GM19238 (cell line): ENCODE measurements around the gene ZNF644.

ENCODE experiments used
- DNase-seq: peaks from one replicate; pipeline ENCODE4 v3.0.0; 2011; ENCODE audit warnings: low spot score; ENCODE audit not compliant: insufficient read length

ZNF644 gene

DNA sequence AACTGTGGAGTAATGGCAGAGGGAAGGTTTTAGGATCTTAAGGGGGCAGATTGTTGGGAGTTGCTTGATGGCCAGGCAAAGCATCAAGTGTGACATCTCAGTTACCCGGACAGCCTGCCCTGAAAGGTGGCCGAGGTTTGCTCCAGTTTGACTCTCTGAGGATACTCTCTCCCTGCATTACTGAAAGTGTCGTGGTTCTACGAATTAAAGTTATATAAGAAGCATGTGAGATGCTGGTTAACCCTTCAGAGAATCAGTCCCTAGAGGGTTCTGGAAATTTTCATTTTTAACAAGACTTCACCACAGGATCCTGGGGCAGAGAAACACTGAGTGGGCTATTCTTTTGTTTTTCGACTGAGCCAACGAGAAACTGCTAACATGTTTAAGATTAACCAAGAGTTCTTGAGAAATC is 689 bp upstream of the ZNF644 start:
- no peak for DNase-seq

DNA sequence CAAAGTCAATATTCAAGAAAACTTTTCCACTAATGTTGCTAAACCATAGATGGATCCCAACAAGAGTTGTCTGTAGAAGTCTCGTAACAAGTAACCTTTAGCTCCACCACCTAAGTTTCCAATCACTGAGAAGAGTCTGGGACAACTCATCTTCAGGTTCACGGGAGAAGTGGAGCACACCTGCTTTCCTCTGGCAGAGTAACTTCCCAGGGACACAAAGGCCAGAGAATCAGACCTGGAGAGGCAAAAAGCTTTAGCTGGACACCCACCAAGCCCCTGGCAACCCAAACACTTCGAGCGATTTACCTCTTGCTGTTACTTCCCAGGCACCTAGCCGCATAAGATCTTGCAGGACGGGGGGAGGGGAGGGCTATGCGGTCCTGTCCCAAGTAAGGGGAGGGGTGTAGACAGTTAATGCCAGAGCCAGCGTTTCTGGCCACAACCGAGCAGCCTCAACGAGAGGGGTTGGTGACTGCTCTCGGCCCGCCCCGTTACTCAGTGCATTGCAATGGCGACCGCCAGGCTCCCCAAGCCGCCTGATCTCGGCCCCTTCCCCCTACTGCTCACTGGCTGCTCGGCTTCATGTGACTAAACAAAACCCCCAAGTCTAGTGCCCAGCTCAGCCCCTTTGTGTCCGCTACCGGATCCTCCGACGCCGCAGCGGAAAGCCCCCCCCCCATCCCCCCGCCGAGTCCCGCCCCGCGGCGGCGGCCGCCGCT is 709 bp downstream of the ZNF644 start:
- DNase-seq = peak; percentile 31

DNA sequence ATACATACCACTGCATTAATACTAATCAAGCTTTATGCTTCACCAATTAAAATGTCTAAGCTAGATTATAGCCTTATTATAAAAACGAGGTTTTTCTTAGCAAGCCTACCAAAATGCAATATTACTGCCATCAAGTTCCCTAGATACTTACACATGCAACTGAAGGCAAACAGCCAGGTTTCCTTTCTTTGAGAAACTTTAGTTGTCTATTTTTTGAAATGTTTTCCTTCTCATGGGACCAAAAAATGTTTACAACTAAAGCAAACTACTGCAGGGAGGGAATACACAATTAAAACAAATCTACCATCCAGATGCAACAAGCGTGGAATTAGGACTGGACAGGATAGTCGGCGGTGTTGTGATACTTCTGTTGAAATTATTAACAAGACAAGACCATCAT is 1.3 kb downstream of the ZNF644 start:
- no peak for DNase-seq

DNA sequence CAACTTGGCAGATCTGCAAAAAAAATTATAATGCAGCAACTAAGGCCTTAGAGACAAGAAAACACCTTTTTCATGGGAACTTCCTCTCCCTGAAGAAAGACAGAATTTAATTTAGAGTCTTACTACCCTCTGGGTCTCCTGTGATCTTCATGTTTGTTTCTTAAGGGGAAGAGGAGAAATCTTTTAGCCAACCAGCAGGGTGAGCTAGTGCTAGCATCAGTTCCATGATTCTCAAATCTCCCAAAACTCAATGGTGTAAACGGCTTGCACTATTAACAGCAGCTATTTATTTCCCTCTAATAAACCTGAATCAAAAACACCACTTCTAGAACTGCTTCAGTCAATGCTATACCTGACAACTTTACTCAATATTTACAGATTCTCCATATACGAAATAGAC is 3.8 kb downstream of the ZNF644 start:
- DNase-seq = no peak

DNA sequence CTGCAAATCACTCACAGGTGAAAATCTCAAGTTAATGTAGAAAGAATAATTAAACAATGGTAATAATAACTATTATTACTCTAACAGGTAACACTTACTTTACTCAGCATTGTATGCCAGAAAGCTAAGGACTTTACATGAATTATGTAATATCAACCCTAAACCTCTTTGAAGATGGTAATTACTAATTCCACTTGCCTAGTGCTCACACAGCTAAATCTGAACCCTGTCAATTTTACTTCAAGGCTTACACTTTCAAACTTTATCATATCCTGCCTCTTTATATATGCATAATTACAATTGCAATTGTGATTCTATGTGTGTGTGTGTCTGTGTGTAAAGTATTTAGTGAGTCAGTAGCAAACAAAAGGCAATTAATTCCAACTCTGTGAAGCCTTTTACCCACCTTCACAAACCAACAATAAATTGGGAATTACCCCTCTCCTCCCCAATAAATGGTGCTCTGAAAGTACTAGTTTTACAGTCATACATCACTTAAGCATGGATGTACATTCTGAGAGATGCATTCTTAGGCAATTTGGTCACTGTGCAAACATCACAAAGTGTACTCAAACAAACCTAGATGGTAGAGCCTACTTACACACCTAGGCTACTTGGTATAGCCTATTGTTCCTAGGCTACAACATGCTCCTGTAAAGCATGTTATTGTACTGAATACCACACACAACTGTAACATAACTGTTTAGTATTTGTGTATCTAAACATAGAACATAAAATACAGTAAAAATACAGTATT is 5.9 kb downstream of the ZNF644 start:
- DNase-seq = no peak

DNA sequence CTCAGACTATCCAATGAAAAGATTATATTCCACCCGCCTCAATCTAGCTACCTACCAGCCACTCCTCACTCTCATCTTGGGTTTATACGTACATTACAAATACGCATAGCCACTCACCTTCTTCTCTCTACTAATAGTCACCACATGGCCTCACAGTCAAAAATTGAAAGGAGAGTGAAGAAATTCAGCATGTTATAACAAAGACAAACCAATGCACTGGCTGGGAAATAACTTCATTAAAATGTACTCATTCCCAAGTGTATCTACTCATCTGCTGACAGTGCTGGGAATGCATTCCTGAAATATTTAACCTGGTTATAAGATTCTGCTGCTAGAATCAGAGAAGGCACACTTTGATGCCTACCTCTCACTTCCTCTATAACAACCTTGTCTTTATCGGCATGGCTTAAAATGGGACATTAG is 6.5 kb downstream of the ZNF644 start:
- no peak for DNase-seq

DNA sequence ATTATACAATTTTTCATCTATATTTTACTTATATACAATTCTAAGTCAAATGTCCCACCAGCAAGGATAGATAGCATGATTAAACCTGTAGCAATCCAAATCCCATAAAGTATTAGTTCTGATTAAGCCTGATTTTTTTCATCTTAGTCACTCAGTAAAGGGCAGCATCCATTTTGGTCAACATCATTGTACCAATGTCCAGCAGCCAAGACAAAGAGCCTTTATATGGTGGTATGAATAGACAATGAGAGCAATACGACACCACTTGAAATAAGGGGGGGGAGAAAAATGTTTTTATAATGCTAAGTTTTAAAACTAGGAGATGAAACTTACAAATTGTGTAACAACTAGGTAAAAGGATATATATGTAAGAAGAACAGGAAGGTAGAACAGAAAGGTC is 7.4 kb downstream of the ZNF644 start:
- no peak for DNase-seq

DNA sequence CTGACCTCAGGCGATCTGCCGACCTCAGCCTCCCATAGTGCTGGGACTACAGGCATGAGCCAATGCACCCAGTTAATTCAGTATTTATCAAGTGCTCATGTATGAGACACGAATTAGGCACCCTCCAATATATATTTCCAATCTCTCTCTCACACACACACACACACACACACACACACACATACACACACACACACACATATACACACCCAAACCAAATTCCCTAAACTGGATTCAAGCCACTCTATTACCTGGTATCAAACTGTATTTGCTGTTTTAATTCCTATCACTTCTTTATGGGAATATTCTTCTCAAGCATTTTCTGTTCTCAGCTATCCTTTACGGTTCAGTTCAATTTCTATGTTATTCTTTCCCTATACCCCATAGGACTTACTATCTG is 8.5 kb downstream of the ZNF644 start:
- DNase-seq = no peak

DNA sequence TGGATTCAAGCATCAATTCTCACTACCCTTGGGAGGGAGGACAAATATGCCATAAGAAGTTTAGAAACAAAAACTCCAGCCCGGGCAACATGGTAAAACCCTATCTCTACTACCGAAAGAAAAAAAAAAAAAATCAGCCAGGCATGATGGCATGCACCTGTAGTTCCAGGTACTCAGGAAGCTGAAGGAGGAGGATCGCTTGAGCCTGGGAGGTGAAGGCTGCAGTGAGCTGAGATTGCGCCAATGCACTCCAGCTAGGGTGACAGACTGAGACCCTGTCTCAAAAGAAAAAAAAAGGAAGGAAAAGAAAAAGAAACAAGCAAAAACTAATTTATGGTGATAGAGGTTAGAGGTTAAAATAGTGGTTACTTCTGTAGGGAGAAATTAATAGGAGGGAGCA is 9.6 kb downstream of the ZNF644 start:
- DNase-seq = no peak

DNA sequence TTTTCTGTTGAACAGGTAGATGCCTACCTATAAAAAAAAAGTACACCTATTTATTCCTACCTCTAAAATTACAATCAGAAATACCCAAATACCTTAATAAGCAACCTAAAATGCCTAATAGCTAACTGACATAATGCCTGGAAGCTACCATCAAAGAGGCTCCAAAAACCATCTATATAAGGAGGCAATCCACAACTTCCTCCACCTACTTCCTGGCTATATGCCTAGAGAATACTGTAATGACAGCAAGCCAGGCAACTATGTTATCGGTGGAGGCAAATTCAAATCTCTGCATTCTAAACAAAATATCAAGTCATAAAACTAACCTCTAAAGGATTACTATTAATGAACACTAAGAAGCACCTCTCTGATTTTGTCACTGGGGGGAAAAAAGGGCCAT is 10.1 kb downstream of the ZNF644 start:
- DNase-seq = no peak

DNA sequence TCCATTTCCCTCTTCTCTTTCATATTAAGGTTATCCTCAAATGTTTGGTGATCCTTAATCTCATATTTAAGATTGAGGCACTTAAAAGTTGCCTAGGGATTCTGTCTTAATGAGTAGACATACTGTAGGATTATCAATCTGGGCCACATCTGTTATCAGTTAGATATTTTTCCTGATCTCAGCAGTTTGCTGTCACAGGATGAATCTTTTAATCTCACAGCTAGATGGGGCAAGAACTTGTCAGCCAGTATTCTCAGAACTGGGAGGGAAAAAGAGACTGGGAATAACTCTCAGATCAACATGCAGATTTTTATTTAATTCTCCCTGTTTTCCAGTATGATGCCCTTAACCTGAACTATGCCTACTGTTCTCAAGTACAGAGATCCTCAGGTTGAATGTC is 14.0 kb downstream of the ZNF644 start:
- no peak for DNase-seq

DNA sequence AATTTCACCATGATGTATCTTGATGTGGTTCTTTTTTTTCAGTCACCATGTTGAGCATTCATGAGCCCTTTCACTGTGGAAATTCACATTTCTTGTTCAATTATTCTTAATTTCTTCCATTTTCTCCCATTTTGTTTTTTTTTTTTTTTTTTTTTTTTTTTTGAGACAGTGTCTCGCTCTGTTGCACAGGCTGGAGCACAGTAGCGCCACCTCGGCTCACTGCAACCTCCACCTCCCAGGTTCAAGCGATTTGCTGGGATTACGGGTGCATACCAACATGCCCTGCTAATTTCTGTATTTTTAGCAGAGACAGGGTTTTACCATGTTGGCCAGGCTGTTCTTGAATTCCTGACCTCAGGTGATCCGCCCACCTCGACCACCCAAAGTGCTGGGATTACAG is 14.7 kb downstream of the ZNF644 start:
- DNase-seq = no peak

DNA sequence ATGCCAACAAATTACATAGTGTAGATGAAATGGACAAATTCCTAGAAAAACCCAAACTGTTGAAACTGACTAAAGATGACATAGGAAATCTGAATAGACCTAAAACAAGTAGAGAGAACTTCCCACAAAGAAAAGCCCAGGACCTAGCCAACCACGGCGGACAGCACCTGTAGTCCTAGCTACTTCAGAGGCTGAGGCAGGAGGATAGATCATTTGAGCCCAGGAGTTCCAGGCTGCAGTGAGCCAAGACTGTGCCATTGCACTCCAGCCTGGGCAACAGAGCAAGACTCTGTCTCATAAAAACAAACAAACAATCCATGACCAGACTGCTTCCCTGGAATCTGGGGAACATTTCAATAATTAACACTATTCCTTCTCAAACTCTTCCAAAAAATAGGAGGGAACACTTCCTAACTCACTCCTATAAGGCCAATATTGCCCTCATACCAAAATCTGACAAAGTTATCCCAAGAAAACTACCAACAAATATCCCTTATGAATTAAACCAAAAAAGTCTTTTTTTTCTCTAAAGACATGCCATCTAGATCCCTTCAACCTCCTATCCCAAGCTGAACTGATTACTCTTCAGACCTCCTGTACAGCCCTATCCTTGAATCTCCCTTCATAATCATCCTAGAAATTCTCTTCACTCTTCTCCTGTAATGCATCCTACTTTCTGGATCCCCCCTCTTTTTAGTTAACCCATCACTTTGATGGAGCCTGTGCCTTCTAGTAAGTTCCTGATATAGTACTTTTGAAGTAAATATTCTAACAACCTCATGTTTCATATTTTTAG is 15.5 kb downstream of the ZNF644 start:
- no peak for DNase-seq

DNA sequence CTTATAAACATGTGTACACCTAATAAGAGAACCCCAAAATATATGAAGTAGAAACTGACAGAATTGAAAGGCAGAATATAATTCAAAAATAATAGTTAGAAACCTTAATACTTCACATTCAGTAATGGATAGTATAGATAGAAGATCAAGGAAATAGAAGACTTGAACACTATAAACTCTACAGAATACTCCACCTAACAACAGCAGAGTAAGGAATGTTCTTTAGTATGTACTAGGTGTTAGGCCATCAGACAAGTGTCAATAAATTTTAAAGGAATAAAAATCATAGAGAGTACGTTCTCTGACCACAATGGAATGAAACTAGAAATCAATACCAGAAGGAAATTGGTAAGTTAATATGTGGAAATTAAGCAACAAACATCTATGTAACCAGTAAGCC is 16.6 kb downstream of the ZNF644 start:
- DNase-seq = no peak

DNA sequence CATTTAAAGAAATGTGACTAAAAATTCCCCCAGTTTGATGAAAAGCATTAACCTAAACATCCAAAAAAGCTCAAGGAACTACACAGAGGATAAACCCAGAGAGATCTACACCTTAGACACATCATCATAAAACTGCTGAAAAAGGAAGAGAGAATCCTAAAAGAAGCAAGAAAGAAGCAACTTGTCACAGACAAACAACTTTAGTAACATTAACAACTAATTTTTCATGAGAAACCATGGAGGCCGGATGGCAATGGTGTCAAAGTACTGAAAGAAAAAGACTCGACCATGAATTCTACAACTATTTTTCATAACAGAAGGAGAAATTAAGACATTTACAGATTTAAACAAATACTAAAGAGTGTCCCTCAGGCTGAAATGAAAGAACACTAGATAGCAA is 17.7 kb downstream of the ZNF644 start:
- no peak for DNase-seq

DNA sequence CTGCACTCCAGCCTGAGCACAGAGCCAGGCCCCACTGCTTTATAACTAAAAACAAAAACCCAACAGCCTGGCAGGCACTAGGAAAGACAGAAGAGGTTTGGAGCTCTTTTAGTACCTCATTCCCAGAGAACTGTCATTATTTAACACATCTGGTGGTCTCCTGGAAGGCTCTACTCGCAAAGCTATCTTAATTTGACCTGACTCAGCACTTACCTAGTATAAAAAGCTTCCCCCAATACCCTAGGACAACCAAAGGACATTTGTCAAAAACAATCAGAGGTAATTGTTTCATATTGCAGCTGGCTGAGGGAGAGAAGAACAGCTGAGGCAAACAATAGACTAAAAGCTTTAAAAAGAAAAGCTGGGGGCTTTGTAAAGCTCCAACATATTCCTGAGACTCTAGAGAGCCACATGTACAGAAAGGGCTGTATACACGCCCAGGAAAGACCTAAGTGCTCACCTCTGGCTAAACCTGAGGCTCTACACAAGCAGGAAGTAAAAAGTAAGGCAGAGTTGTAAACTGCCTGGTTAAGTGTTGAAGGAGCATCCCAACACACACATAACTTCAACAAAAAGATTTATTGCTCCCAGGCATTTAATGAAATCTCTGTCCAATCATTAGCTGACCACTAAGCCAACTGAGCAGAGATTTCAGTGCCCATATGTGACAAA is 25.0 kb downstream of the ZNF644 start:
- DNase-seq = no peak

DNA sequence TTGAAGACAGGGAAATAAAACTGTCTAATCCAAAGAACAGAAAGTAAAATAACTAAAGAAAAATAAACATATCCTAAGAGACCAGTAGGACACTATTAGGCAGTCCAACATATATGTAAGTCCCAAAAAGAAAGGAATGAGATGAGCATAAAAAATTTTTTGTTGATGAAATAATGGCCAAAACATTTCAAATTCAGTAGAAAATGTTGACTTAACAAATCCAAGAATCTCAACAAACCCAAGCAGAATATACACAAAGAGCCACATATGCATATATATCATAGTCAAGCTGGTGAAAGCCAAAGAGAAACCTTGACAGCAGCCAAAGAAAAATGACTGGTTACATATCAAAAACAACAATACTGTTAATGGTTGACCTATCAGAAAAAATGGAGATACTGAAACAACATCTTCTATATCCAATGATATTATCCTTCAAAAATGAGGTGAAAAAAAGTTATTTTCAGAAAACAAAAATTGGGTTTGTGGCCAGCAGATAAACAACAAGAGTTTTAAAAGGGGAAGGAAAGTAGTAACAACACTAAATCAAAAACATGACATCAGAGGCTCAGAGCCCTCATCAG is 26.4 kb downstream of the ZNF644 start:
- DNase-seq = no peak

DNA sequence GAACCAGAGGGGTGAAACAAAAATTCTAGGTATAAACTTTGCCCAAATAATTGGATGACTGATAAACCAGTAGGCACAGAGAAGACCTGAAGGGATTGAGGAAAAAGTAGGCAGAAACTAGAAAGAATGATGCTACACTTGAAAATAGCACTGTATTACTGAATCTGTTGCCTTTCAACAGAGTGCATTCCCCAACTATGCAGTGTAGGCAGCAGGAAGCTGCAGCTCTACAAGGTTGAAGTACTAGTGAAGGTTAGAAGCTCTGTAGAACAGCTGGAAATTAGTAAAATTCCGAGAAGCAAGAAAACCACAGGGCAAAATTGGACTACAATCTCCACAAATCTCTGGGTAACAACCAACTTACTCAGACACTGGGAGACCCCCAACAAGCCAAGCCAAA is 27.4 kb downstream of the ZNF644 start:
- no peak for DNase-seq

DNA sequence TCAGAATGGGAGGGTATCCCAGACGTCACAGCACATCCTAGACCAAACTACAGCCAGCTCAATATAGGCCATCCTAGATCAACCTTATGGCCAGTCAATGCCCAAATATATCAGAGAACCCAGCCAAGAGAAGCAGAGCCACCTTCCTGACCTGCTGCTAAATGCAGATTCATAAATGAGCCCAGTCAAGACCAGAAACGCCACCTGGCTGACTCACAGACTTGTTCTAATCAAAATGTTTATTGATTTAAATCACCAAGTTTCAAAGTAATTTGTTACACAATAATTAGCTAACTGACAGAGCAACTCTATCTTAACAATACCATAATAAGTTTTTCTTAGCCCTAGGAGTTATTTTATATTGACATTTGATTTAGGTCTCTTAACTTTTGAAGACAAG is 28.6 kb downstream of the ZNF644 start:
- DNase-seq = no peak

DNA sequence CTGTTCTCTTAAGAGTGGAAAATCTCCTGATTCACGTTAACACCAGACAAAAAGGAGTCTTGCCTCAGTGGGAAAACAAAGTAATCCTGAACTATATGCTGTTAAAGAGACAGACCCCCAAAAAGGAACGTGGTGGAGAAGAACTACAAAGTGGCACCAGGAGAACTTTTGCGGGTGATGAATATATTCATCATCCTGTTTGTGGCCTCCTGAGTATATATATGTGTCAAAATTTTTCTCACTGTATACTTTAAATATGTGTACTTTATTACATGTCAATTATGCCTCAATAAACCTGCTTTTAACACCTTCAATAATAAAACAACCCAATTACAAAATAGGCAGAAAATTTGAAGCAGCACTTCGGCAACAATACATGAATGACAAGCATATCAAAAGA is 31.1 kb downstream of the ZNF644 start:
- no peak for DNase-seq

DNA sequence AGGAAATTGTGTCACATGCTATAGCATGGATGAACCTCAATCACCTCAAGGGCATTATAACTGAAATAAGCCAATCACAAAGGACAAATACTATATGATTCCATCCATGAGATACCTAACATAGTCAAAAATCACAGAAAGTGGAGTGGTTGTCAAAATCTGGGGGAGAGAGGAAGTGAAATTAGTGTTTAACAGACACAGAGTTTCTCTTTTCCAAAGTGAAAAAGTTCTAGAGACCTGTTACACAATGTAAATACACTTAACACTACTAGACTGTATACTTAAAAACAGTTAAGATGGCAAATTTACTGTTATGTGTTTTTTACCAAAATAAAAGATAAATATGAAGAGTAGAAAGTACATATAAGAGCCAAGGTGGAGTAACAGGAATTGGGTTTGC is 31.8 kb downstream of the ZNF644 start:
- no peak for DNase-seq
